A549 (cell line): ENCODE measurements around the gene OXNAD1. TPM values are rescaled to one million over a fixed set of nuclear protein-coding genes. Genes with fewer than 3 reads are reported as not detected.

Source experiments
- ATAC-seq, 2 experiments: fragments of 200-7000 bp in 1 of 2; fragments of >200 bp in 1 of 2; cut with Nextera tagmentation in 1 of 2; cut with Tn5 transposase in 1 of 2; 3 replicates each; pipeline versions ENCODE4 v1.8.0 to v1.9.1; 2018 to 2020; ENCODE audit warnings: mild to moderate bottlenecking in 1 of 2, moderate library complexity in 1 of 2
- CTCF ChIA-PET: fragments of 300-600 bp; sonication (Branson Sonifier 250); formaldehyde crosslinking; extraction: SDS; loops from one replicate; lab custom pipeline; 2021; ENCODE audit warnings: antibody characterized with exemption, inconsistent platforms; lab: Yijun Ruan, JAX
- POLR2A ChIA-PET: fragments of 350-600 bp; formaldehyde crosslinking; extraction: SDS; loops from one replicate; lab custom pipeline; 2021; ENCODE audit warnings: antibody characterized with exemption, inconsistent platforms; lab: Yijun Ruan, JAX
- DNase-seq, 2 experiments: peaks; one replicate each; pipeline versions ENCODE4 v3.0.0 to v3.0.0-alpha.2; 2011 to 2016; ENCODE audit warnings: low read depth in 1 of 2, low spot score in 1 of 2
- FAIRE-seq: peaks from 2 replicates; lab custom pipeline; 2011; peaks lifted over from hg19 to GRCh38; lab: Jason Lieb, UNC
- H3K27ac ChIP-seq, 2 experiments: fragments of >200 bp; sonication (Bioruptor Twin); formaldehyde crosslinking; 3 replicates each; pipeline ENCODE4 v1.5.1; 2016 to 2017
- H3K4me1 ChIP-seq: fragments of >200 bp; sonication (Bioruptor Twin); formaldehyde crosslinking; 3 replicates; pipeline ENCODE4 v1.6.1; 2016
- H3K4me2 ChIP-seq: fragments of >200 bp; sonication (Bioruptor Twin); formaldehyde crosslinking; 3 replicates; pipeline ENCODE4 v1.6.1; 2016
- H3K4me3 ChIP-seq: fragments of >200 bp; sonication (Bioruptor Twin); formaldehyde crosslinking; 3 replicates; pipeline ENCODE4 v1.5.1; 2016
- H3K9me3 ChIP-seq: fragments of >200 bp; sonication (Bioruptor Twin); formaldehyde crosslinking; 3 replicates; pipeline ENCODE4 v1.6.1; 2016
- ATOH8 ChIP-seq: fragments of 250-450 bp; sonication (Bioruptor Pico); IDR thresholded peaks from 2 replicates; pipeline ENCODE4 v1.5.0; 2020; ENCODE audit warnings: low read depth, mild to moderate bottlenecking, moderate library complexity
- CBX8 ChIP-seq: fragments of 200-600 bp; sonication (generic); IDR thresholded peaks from 2 replicates; pipeline ENCODE4 v1.6.1; 2016
- CHD4 ChIP-seq: fragments of 200-600 bp; sonication (generic); IDR thresholded peaks from 2 replicates; pipeline ENCODE4 v1.6.1; 2016; ENCODE audit warnings: antibody characterized with exemption, mild to moderate bottlenecking, borderline replicate concordance
- EHF ChIP-seq: fragments of 250-450 bp; sonication (Bioruptor Pico); IDR thresholded peaks from 2 replicates; pipeline ENCODE4 v1.5.0; 2020; ENCODE audit warnings: mild to moderate bottlenecking
- EHMT2 ChIP-seq: fragments of 200-600 bp; sonication (generic); IDR thresholded peaks from 2 replicates; pipeline ENCODE4 v1.6.1; 2016; ENCODE audit warnings: antibody characterized with exemption, low read depth, mild to moderate bottlenecking, moderate library complexity
- EP300 ChIP-seq, 2 experiments: fragments of >200 bp; sonication (Bioruptor Twin); formaldehyde crosslinking; IDR thresholded peaks; 2 replicates in 1 of 2; 3 replicates in 1 of 2; pipeline ENCODE4 v1.6.1; 2016 to 2017
- ESRRA ChIP-seq: fragments of 150-350 bp; IDR thresholded peaks from 2 replicates; pipeline ENCODE4 v1.6.1; 2014; ENCODE audit warnings: mild to moderate bottlenecking, low read length, borderline replicate concordance
- FOSL2 ChIP-seq, 2 experiments: fragments of 450-650 bp in 1 of 2; fragments of >200 bp in 1 of 2; sonication (Bioruptor Twin) in 1 of 2; formaldehyde crosslinking; IDR thresholded peaks; 2 replicates each; pipeline versions ENCODE4 v1.5.0 to v1.6.1; 2016 to 2020; ENCODE audit warnings: mild to moderate bottlenecking in 1 of 2, moderate library complexity in 1 of 2
- FOXS1 ChIP-seq: fragments of 250-450 bp; sonication (Bioruptor Pico); IDR thresholded peaks from 2 replicates; pipeline ENCODE4 v1.5.0; 2020; ENCODE audit warnings: mild to moderate bottlenecking, moderate library complexity
- HDAC2 ChIP-seq: fragments of 200-600 bp; sonication (generic); IDR thresholded peaks from 2 replicates; pipeline ENCODE4 v1.6.1; 2016
- HOXB13 ChIP-seq: fragments of 250-450 bp; sonication (Bioruptor Pico); IDR thresholded peaks from 2 replicates; pipeline ENCODE4 v1.5.0; 2020; ENCODE audit warnings: low read depth, mild to moderate bottlenecking, moderate library complexity
- JUNB ChIP-seq: fragments of >200 bp; sonication (Bioruptor Twin); formaldehyde crosslinking; IDR thresholded peaks from 2 replicates; pipeline ENCODE4 v1.6.1; 2016
- MAZ ChIP-seq: fragments of 150-350 bp; IDR thresholded peaks from 2 replicates; pipeline ENCODE4 v1.6.1; 2014; ENCODE audit warnings: antibody characterized with exemption, low read depth, low read length, borderline replicate concordance
- MYC ChIP-seq: IDR thresholded peaks from 2 replicates; pipeline ENCODE4 v1.6.1; 2012; ENCODE audit warnings: mild to moderate bottlenecking, inconsistent platforms, low read length, improper control_type of control experiment, borderline replicate concordance
- NFE2L2 ChIP-seq: fragments of 150-350 bp; conservative IDR thresholded peaks from 2 replicates; pipeline ENCODE4 v1.6.1; 2014; ENCODE audit warnings: low read length
- POLR2A ChIP-seq: IDR thresholded peaks from 2 replicates; pipeline ENCODE4 v1.6.1; 2012; ENCODE audit warnings: mild to moderate bottlenecking, low read length
- REST ChIP-seq: fragments of 200-600 bp; sonication (generic); IDR thresholded peaks from 2 replicates; pipeline ENCODE4 v1.6.1; 2016; ENCODE audit warnings: antibody characterized with exemption, mild to moderate bottlenecking, moderate library complexity
- RFX5 ChIP-seq: fragments of 450-650 bp; IDR thresholded peaks from 2 replicates; pipeline ENCODE4 v1.7.1; 2014; ENCODE audit warnings: antibody characterized with exemption, mild to moderate bottlenecking, moderate library complexity
- RNF2 ChIP-seq: fragments of 200-600 bp; sonication (generic); IDR thresholded peaks from 2 replicates; pipeline ENCODE4 v1.6.1; 2016; ENCODE audit warnings: low read depth, mild to moderate bottlenecking, antibody characterized with exemption, moderate library complexity, borderline replicate concordance
- SREBF2 ChIP-seq: fragments of 450-650 bp; IDR thresholded peaks from 2 replicates; pipeline ENCODE4 v1.6.1; 2014; ENCODE audit warnings: mild to moderate bottlenecking, moderate library complexity
- TFCP2L1 ChIP-seq: fragments of 250-450 bp; sonication (Bioruptor Pico); IDR thresholded peaks from 2 replicates; pipeline ENCODE4 v1.5.0; 2021; ENCODE audit warnings: mild to moderate bottlenecking
- USF2 ChIP-seq: fragments of 450-650 bp; IDR thresholded peaks from 2 replicates; pipeline ENCODE4 v1.6.1; 2014; ENCODE audit warnings: antibody characterized with exemption
- ZNF302 ChIP-seq: fragments of 250-450 bp; sonication (Bioruptor Pico); IDR thresholded peaks from 2 replicates; pipeline ENCODE4 v1.9.0; 2021; ENCODE audit warnings: inconsistent platforms, mild to moderate bottlenecking, moderate library complexity
- ZSCAN20 ChIP-seq: fragments of 250-450 bp; sonication (Bioruptor Pico); IDR thresholded peaks from 2 replicates; pipeline ENCODE4 v1.8.0; 2022; ENCODE audit warnings: mild to moderate bottlenecking, moderate library complexity
- WGBS: methylation state at CpG from one replicate; pipeline ENCODE4 v1.1.6; 2017; ENCODE audit errors: missing lambda C conversion rate; 5-methylcytosine and 5-hydroxymethylcytosine counted together
- polyA plus RNA-seq, 4 experiments: library from polyadenylated mRNA; depleted of rRNA in 3 of 4; stranded (reverse); fragments of >200 nt; fragmentation: RNase III in 1 of 4; extraction: RNeasy Plus Mini Kit Qiagen cat#74134 plus additional on column Dnase treatment in 1 of 4; gene quantifications; 2 replicates in 3 of 4; 3 replicates in 1 of 4; pipeline ENCODE4 v1.2.3, GENCODE V29; 2011 to 2017
- TF ChIP-seq, protein P1 (sequence below): IDR thresholded peaks from 2 replicates; pipeline ENCODE4 v1.6.1; 2012
- TF ChIP-seq, protein P2 (sequence below): IDR thresholded peaks from 2 replicates; pipeline ENCODE4 v1.6.1; 2012; ENCODE audit warnings: low read depth, borderline replicate concordance
- TF ChIP-seq, protein P3 (sequence below): fragments of >200 bp; sonication (Bioruptor Twin); formaldehyde crosslinking; IDR thresholded peaks from 3 replicates; pipeline ENCODE4 v1.6.1; 2016

Gene OXNAD1
- polyA plus RNA-seq, 2 of the 4 experiments (the other 2 are of a cell fraction), result 8.8 to 25.9 TPM

- no peak for TF ChIP-seq RFX5
- no peak for TF ChIP-seq FOXS1 (CRISPR knock-in tag)
- TF ChIP-seq, protein P1, sequence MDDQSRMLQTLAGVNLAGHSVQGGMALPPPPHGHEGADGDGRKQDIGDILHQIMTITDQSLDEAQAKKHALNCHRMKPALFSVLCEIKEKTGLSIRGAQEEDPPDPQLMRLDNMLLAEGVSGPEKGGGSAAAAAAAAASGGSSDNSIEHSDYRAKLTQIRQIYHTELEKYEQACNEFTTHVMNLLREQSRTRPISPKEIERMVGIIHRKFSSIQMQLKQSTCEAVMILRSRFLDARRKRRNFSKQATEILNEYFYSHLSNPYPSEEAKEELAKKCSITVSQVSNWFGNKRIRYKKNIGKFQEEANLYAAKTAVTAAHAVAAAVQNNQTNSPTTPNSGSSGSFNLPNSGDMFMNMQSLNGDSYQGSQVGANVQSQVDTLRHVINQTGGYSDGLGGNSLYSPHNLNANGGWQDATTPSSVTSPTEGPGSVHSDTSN, result no peak
- TF ChIP-seq EP300 (IDR thresholded peaks at IDR 0.05), result no peak
- no peak for TF ChIP-seq MAZ
- TF ChIP-seq ESRRA, result no peak
These were observed 24.6 kb upstream of the OXNAD1 start (continued) for GRCh38 chr3:16240229-16241023.

GRCh38 chr3:16241225-16241624, 23.8 kb upstream of the OXNAD1 start:
- ATAC-seq (no peak), DNase-seq (no peak), FAIRE-seq (no peak)
- TF ChIP-seq CHD4 (no peak), JUNB (no peak), HDAC2 (no peak), MAZ (no peak), TFCP2L1 (CRISPR knock-in tag) (no peak), RNF2 (no peak), ZSCAN20 (CRISPR knock-in tag) (no peak), CBX8 (no peak), USF2 (no peak), EHMT2 (no peak)
- TF ChIP-seq, protein P2, sequence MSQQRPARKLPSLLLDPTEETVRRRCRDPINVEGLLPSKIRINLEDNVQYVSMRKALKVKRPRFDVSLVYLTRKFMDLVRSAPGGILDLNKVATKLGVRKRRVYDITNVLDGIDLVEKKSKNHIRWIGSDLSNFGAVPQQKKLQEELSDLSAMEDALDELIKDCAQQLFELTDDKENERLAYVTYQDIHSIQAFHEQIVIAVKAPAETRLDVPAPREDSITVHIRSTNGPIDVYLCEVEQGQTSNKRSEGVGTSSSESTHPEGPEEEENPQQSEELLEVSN, result no peak
- TF ChIP-seq, protein P3, sequence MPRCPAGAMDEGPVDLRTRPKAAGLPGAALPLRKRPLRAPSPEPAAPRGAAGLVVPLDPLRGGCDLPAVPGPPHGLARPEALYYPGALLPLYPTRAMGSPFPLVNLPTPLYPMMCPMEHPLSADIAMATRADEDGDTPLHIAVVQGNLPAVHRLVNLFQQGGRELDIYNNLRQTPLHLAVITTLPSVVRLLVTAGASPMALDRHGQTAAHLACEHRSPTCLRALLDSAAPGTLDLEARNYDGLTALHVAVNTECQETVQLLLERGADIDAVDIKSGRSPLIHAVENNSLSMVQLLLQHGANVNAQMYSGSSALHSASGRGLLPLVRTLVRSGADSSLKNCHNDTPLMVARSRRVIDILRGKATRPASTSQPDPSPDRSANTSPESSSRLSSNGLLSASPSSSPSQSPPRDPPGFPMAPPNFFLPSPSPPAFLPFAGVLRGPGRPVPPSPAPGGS, result no peak
- ChIA-PET CTCF (interaction anchor here (1.4 to 5.1 kb wide), 5 partner anchors 10 to 192 kb away, joined by 3 to 43 read pairs (median 11); no protein-coding TSS in a partner anchor), POLR2A (interaction anchor here (0.6 kb wide), 1 partner anchor 1028 kb away, joined by 4 read pairs; no protein-coding TSS in a partner anchor)
- H3K4me1 ChIP-seq, result peaks cover 22% of the 10 kb centered on the region
- peak overlapping the region; percentile 40; the same call in 1 of the 3 replicates for H3K4me2 ChIP-seq
- H3K4me3 ChIP-seq, result no peak overlapping the region
- H3K27ac ChIP-seq, result peak overlapping the region; percentile 53 to 63; a peak in 4 of 6 replicates
- H3K9me3 ChIP-seq, result no peaks in the 10 kb centered on the region
- 67% methylated on average over 5 of the region's 5 CpGs for WGBS

DNA sequence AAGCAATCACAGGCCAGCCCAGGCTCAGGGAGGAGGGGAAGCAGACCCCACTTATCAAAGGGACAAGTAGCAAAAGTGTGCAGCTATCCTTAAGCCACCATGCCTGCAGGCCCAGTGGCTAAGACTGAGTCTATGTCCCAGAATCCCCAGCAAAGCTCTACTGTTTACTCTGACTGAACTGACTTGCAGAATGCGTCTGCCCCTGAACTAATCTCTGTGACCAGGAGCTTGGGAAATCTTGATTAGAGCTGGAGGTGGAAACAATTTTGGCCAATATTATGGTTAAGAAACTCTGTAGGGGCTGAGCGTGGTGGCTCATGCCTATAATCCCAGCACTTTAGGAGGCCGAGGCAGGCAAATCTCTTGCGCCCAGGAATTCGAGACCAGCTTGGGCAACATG, 22.8 kb upstream of the OXNAD1 start:
- CTCF ChIA-PET, result interaction anchor here (1.4 to 5.1 kb wide), 7 partner anchors 9 to 426 kb away, joined by 3 to 43 read pairs (median 11); partner anchors contain the start of genes DPH3 and OXNAD1
- Histone ChIP-seq H3K27ac (0 out of 6 replicates have a peak overlapping the region, but pooled peaks of 1 of the 2 experiments have one; percentile 26), H3K4me2 (no peak overlapping the region), H3K4me1 (peaks cover 22% of the 10 kb centered on the region), H3K4me3 (no peak overlapping the region), H3K9me3 (no peaks in the 10 kb centered on the region)
- 93% methylated on average over 5 of the region's 5 CpGs for WGBS
- no peak for ATAC-seq
- FAIRE-seq, result no peak
- POLR2A ChIA-PET, result no interaction called here
- DNase-seq, result no peak
- TF ChIP-seq ATOH8 (CRISPR knock-in tag) (no peak), MYC (no peak), SREBF2 (no peak), NFE2L2 (no peak), REST (no peak), POLR2A (no peak), RNF2 (no peak), HOXB13 (no peak), FOSL2 (IDR thresholded peaks at IDR 0.05) (no peak), FOSL2 (CRISPR knock-in tag; IDR thresholded peaks at IDR 0.05) (no peak), EHF (CRISPR knock-in tag) (no peak), ZNF302 (CRISPR knock-in tag) (no peak)
